Keratinocyte (primary cell): ENCODE data around the gene PIK3CB.

Experiments used
- CTCF ChIP-seq, 3 experiments: IDR thresholded peaks in 1 of 3; conservative IDR thresholded peaks in 1 of 3; optimal IDR thresholded peaks in 1 of 3; 2 replicates in 2 of 3; 3 replicates in 1 of 3; pipeline versions ENCODE3 to v1.5.1; 2011; ENCODE audit warnings: low read length in 3 of 3, mild to moderate bottlenecking in 3 of 3, moderate library complexity in 2 of 3, control low read depth in 1 of 3, inconsistent platforms in 1 of 3; ENCODE audit not compliant: insufficient read depth in 2 of 3; ENCODE audit errors: extremely low read depth in 1 of 3
- EZH2 ChIP-seq: IDR thresholded peaks from one replicate; pipeline ENCODE4 v1.6.1; 2012; ENCODE audit warnings: inconsistent platforms, mild to moderate bottlenecking, low read length, moderate library complexity

DNA sequence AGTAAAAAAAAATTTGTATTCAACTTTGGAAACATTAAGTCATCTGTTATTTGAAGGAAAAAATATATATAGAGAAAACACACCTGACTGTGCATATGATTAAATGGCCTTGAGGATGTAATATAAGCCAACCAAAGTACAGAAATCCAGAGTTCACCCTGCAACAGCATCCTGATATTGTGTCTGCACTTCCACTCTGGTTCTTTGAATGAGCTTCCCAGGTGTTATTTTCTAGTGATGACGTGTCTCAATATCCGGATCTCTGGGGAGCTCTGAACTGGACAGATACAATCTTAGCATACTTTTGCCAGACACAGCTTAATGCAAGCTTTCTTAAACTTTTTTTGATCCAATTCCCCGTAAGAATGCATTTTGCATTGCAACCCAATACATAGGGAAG is 19.5 kb upstream of the PIK3CB start:
- TF ChIP-seq CTCF (optimal IDR thresholded peaks at IDR 0.05 in 1 of 3, IDR thresholded peaks at IDR 0.05 in 1 of 3, conservative IDR thresholded peaks at IDR 0.05 in 1 of 3; ENCODE audit: extremely low read depth in 1 of 3, insufficient read depth in 2 of 3, low read length in 3 of 3): no peak
- no peak for TF ChIP-seq EZH2
